ENCODE measurements around the gene PFKM. TPM values are rescaled to one million over a fixed set of nuclear protein-coding genes. Genes with fewer than 3 reads are reported as not detected.

The PFKM gene
- total and polyA plus RNA-seq, 2 of the 4 experiments (the other 2 are of a cell fraction): 56.7 to 82.6 TPM

- Histone ChIP-seq H4K91ac (ENCODE audit: insufficient read depth, low read depth, low read length) (no peak overlapping the region), H2BK15ac (ENCODE audit: low read depth, low read length) (no peak overlapping the region), H4K5ac (ENCODE audit: low read depth, low read length) (no peak overlapping the region), H3K4me1 (ENCODE audit: control insufficient read depth, insufficient read depth, low read length) (no peaks in the 10 kb centered on the region), H3K23ac (ENCODE audit: low read depth, low read length) (no peak overlapping the region), H3K36me3 (ENCODE audit: control insufficient read depth, insufficient read depth, low read length) (peaks cover 13% of the 10 kb centered on the region), H2AFZ (replicated peaks; ENCODE audit: low read length, poor library complexity) (no peak overlapping the region), H3K18ac (ENCODE audit: low read depth, low read length) (no peak overlapping the region), H2AK9ac (replicated peaks; ENCODE audit: low read depth, low read length, poor library complexity) (no peak overlapping the region), H3K4me2 (ENCODE audit: low read depth, low read length) (no peak overlapping the region), H2BK5ac (ENCODE audit: low read depth, low read length, poor library complexity, severe bottlenecking) (no peak overlapping the region), H4K20me1 (ENCODE audit: insufficient read depth, low read length) (no peaks in the 10 kb centered on the region), H2AK5ac (ENCODE audit: low read depth, low read length) (no peak overlapping the region), H3K56ac (ENCODE audit: extremely low read depth, insufficient read depth, low read length) (no peak overlapping the region), H3K9me1 (ENCODE audit: insufficient read depth, low read length) (no peaks in the 10 kb centered on the region), H3K14ac (replicated peaks; ENCODE audit: low read depth, low read length) (no peak overlapping the region), H3K79me1 (ENCODE audit: low read depth in 1 of 2, low read length in 2 of 2) (no peaks in the 10 kb centered on the region; a peak in 1 of 4 replicates), H3K4ac (ENCODE audit: low read depth, low read length) (no peak overlapping the region), H2BK20ac (ENCODE audit: low read depth, low read length) (no peak overlapping the region), H3K27me3 (ENCODE audit: control insufficient read depth, insufficient read depth, low read length) (no peaks in the 10 kb centered on the region), H2BK120ac (ENCODE audit: low read depth, low read length) (no peak overlapping the region), H3K27ac (ENCODE audit: insufficient read depth, low read length) (no peak overlapping the region), H3K9me3 (ENCODE audit: control insufficient read depth, insufficient read depth, low read length) (no peaks in the 10 kb centered on the region), H4K8ac (ENCODE audit: low read depth in 2 of 2, low read length in 2 of 2) (no peak overlapping the region), H3K9ac (ENCODE audit: low read depth, low read length) (no peak overlapping the region), H3K4me3 (ENCODE audit: insufficient read depth, low read depth, low read length) (no peak overlapping the region)
- in situ Hi-C loops (cut with MboI; ENCODE audit: low sequenced_read_pairs): no loop called here
- no TSS peak for BruUV-seq (replicated peaks)
- ATAC-seq (ENCODE audit: low read depth) (no peak), DNase-seq (no peak)
- no peak for TF ChIP-seq ELK1 (IDR thresholded peaks at IDR 0.05; ENCODE audit: borderline replicate concordance, low read depth, low read length)
- TF ChIP-seq MAZ (IDR thresholded peaks at IDR 0.05; ENCODE audit: borderline replicate concordance, low read depth, low read length): no peak
- no peak for TF ChIP-seq CTCF (conservative IDR thresholded peaks at IDR 0.05; ENCODE audit: low read depth, low read length)
- TF ChIP-seq SMC3 (IDR thresholded peaks at IDR 0.05; ENCODE audit: low read depth, low read length): no peak
- no peak for TF ChIP-seq MAFK (IDR thresholded peaks at IDR 0.05; ENCODE audit: low read depth, low read length)
- TF ChIP-seq MXI1 (IDR thresholded peaks at IDR 0.05; ENCODE audit: borderline replicate concordance, low read depth, low read length): no peak
- TF ChIP-seq RAD21 (IDR thresholded peaks at IDR 0.05; ENCODE audit: low read length): no peak
- TF ChIP-seq POLR2A (IDR thresholded peaks at IDR 0.05; ENCODE audit: low read depth, low read length): no peak
- no peak for TF ChIP-seq CHD1 (IDR thresholded peaks at IDR 0.05; ENCODE audit: low read depth, low read length)
- no peak for TF ChIP-seq USF2 (IDR thresholded peaks at IDR 0.05; ENCODE audit: low read depth, low read length)
- TF ChIP-seq FOS (IDR thresholded peaks at IDR 0.05; ENCODE audit: low read depth, low read length): no peak
- TF ChIP-seq RFX5 (IDR thresholded peaks at IDR 0.05; ENCODE audit: low read depth, low read length): no peak
- TF ChIP-seq RCOR1 (IDR thresholded peaks at IDR 0.05; ENCODE audit: insufficient replicate concordance, low read length): no peak
- TF ChIP-seq BHLHE40 (IDR thresholded peaks at IDR 0.05; ENCODE audit: low read depth, low read length): no peak
- no peak for TF ChIP-seq CEBPB (IDR thresholded peaks at IDR 0.05; ENCODE audit: low read depth, low read length)
- ChIA-PET CTCF (no interaction called here), POLR2A (ENCODE audit: unreplicated experiment) (no interaction called here)
- WGBS, 2 experiments (ENCODE audit: extremely low coverage in 2 of 2, insufficient read length in 1 of 2): 100% methylated on average over 1 of the region's 3 CpGs; no CpG with 5 or more reads in 1 of the 2 experiments
- intact Hi-C loops (cut with micrococcal nuclease): no loop called here
- dilution Hi-C loops (cut with HindIII; ENCODE audit: low sequenced_read_pairs, unreplicated experiment): no loop called here
Observed at GRCh38 chr12:48072266-48072665, 46.9 kb upstream of the PFKM start.
